ENCODE results near the gene WHRN.

Gene WHRN

GRCh38 chr9:114448706-114449105 lies 56.6 kb downstream of the WHRN start:
- DNase-seq (ENCODE audit: low spot score) = no peak

GRCh38 chr9:114446672-114447450 lies 58.4 kb downstream of the WHRN start:
- no peak for DNase-seq (ENCODE audit: low spot score)

GRCh38 chr9:114446036-114446435 lies 59.2 kb downstream of the WHRN start:
- no peak for DNase-seq (ENCODE audit: low spot score)

- DNase-seq (ENCODE audit: low spot score) = no peak
Observed at GRCh38 chr9:114445616-114446015, 59.7 kb downstream of the WHRN start.

- DNase-seq (ENCODE audit: low spot score) = no peak
Observed at GRCh38 chr9:114442022-114442421, 63.3 kb downstream of the WHRN start.

GRCh38 chr9:114437401-114437893 lies 67.8 kb downstream of the WHRN start:
- no peak for DNase-seq (ENCODE audit: low spot score)

- peak; percentile 10 for DNase-seq (ENCODE audit: low spot score)
Observed at GRCh38 chr9:114434878-114435311, 70.4 kb downstream of the WHRN start.

- no peak for DNase-seq (ENCODE audit: low spot score)
Observed at GRCh38 chr9:114433720-114434255, 71.5 kb downstream of the WHRN start.

GRCh38 chr9:114433086-114433485 lies 72.2 kb downstream of the WHRN start:
- DNase-seq (ENCODE audit: low spot score) = no peak

GRCh38 chr9:114432323-114433067 lies 72.8 kb downstream of the WHRN start:
- no peak for DNase-seq (ENCODE audit: low spot score)

GRCh38 chr9:114431770-114432169 lies 73.5 kb downstream of the WHRN start:
- DNase-seq (ENCODE audit: low spot score) = no peak

- no peak for DNase-seq (ENCODE audit: low spot score)
Observed at GRCh38 chr9:114431003-114431402, 74.3 kb downstream of the WHRN start.

GRCh38 chr9:114430457-114430856 lies 74.8 kb downstream of the WHRN start:
- no peak for DNase-seq (ENCODE audit: low spot score)

GRCh38 chr9:114429488-114429887 lies 75.8 kb downstream of the WHRN start:
- DNase-seq (ENCODE audit: low spot score) = no peak

GRCh38 chr9:114428466-114428865 lies 76.8 kb downstream of the WHRN start:
- DNase-seq (ENCODE audit: low spot score) = no peak

GRCh38 chr9:114427644-114428043 lies 77.6 kb downstream of the WHRN start:
- DNase-seq (ENCODE audit: low spot score) = no peak

GRCh38 chr9:114426046-114426948 lies 79.0 kb downstream of the WHRN start:
- no peak for DNase-seq (ENCODE audit: low spot score)

- DNase-seq (ENCODE audit: low spot score) = no peak
Observed at GRCh38 chr9:114425126-114425525, 80.1 kb downstream of the WHRN start.

- no peak for DNase-seq (ENCODE audit: low spot score)
Observed at GRCh38 chr9:114424126-114424525, 81.1 kb downstream of the WHRN start.

- no peak for DNase-seq (ENCODE audit: low spot score)
Observed at GRCh38 chr9:114423181-114423580, 82.1 kb downstream of the WHRN start.

GRCh38 chr9:114421147-114421546 lies 84.1 kb downstream of the WHRN start:
- DNase-seq (ENCODE audit: low spot score) = no peak

- DNase-seq (ENCODE audit: low spot score) = no peak
Observed at GRCh38 chr9:114419796-114420195, 85.5 kb downstream of the WHRN start.
